ENCODE measurements around the gene KRT14. TPM values are rescaled to one million over a fixed set of nuclear protein-coding genes. Genes with fewer than 3 reads are reported as not detected.

The KRT14 gene
- total RNA-seq, 3 donors from 2014 or later (not counting 1 experiment from before 2014, with no cell fraction given) = not detected

GRCh38 chr17:41549596-41550039 lies 37.1 kb downstream of the KRT14 start:
- peak overlapping the region; percentile 69 for H3K4me3 Mint-ChIP-seq
- WGBS (ENCODE audit: insufficient coverage) = 84% methylated on average over 8 of the region's 8 CpGs

GRCh38 chr17:41548844-41549595 lies 37.7 kb downstream of the KRT14 start:
- Mint-ChIP-seq H3K36me3 (no peaks in the 10 kb centered on the region), H3K4me1 (peaks cover 9 to 23% of the 10 kb centered on the region in 2 donors), H3K27ac (peak overlapping the region; percentile 58 to 65), H3K9me3 (peaks cover 0 to 3% of the 10 kb centered on the region in 2 donors), H3K4me3 (peak overlapping the region; percentile 69), H3K27me3 (ENCODE audit: low read depth in 2 of 2) (peaks cover 17 to 20% of the 10 kb centered on the region in 2 donors)
- no peak overlapping the region for H3K4me3 ChIP-seq (ENCODE audit: low read length)
- H3K4me1 ChIP-seq (ENCODE audit: control insufficient read depth, insufficient read depth, low read length) = peaks cover 17% of the 10 kb centered on the region
- peak; percentile 83 to 91 for DNase-seq
- no peaks in the 10 kb centered on the region for H3K36me3 ChIP-seq (ENCODE audit: control insufficient read depth, insufficient read depth, low read length)
- 1% methylated on average over 25 of the region's 25 CpGs for WGBS (ENCODE audit: insufficient coverage)
- H3K9me3 ChIP-seq (ENCODE audit: control insufficient read depth, insufficient read depth, low read length) = no peaks in the 10 kb centered on the region
- H3K27me3 ChIP-seq (ENCODE audit: control insufficient read depth, insufficient read depth, low read length) = no peaks in the 10 kb centered on the region
- intact Hi-C loops (cut with micrococcal nuclease) = loop anchor here (1.0 to 5.0 kb wide), 3 partner anchors 99 to 642 kb away; no protein-coding TSS in a partner anchor
- peak; percentile 87 for TF ChIP-seq CTCF (IDR thresholded peaks at IDR 0.05)
- peak; percentile 91 to 95 (median 92) for ATAC-seq
- H3K27ac ChIP-seq (ENCODE audit: low read length) = peak overlapping the region; percentile 47

More at GRCh38 chr17:41549596-41550039, 37.1 kb downstream of the KRT14 start:
- Mint-ChIP-seq H3K9me3 (peaks cover 0 to 3% of the 10 kb centered on the region in 2 donors), H3K36me3 (no peaks in the 10 kb centered on the region), H3K27me3 (ENCODE audit: low read depth in 2 of 2) (peaks cover 22 to 26% of the 10 kb centered on the region in 2 donors), H3K27ac (peak overlapping the region; percentile 58 to 65), H3K4me1 (peaks cover 9 to 23% of the 10 kb centered on the region in 2 donors)
- Histone ChIP-seq H3K36me3 (ENCODE audit: control insufficient read depth, insufficient read depth, low read length) (no peaks in the 10 kb centered on the region), H3K27ac (ENCODE audit: low read length) (no peak overlapping the region), H3K4me1 (ENCODE audit: control insufficient read depth, insufficient read depth, low read length) (peaks cover 17% of the 10 kb centered on the region), H3K27me3 (ENCODE audit: control insufficient read depth, insufficient read depth, low read length) (no peaks in the 10 kb centered on the region), H3K4me3 (ENCODE audit: low read length) (no peak overlapping the region), H3K9me3 (ENCODE audit: control insufficient read depth, insufficient read depth, low read length) (no peaks in the 10 kb centered on the region)
- ATAC-seq = no peak
- DNase-seq = no peak
- no peak for TF ChIP-seq CTCF (IDR thresholded peaks at IDR 0.05)
- intact Hi-C loops (cut with micrococcal nuclease) = loop anchor here (1.0 to 5.0 kb wide), 3 partner anchors 99 to 642 kb away; no protein-coding TSS in a partner anchor

- H3K4me1 ChIP-seq (ENCODE audit: control insufficient read depth, insufficient read depth, low read length) = peaks cover 17% of the 10 kb centered on the region
- no peaks in the 10 kb centered on the region for H3K27me3 ChIP-seq (ENCODE audit: control insufficient read depth, insufficient read depth, low read length)
- no peak for DNase-seq
- no peaks in the 10 kb centered on the region for H3K9me3 ChIP-seq (ENCODE audit: control insufficient read depth, insufficient read depth, low read length)
- H3K4me1 Mint-ChIP-seq = peaks cover 9 to 23% of the 10 kb centered on the region in 2 donors
- WGBS (ENCODE audit: insufficient coverage) = 43% methylated on average over 23 of the region's 23 CpGs
- no peak for TF ChIP-seq CTCF (IDR thresholded peaks at IDR 0.05)
- peak overlapping the region; percentile 47 for H3K27ac ChIP-seq (ENCODE audit: low read length)
- no peaks in the 10 kb centered on the region for H3K36me3 ChIP-seq (ENCODE audit: control insufficient read depth, insufficient read depth, low read length)
- peak overlapping the region in 1 of 2 donors; percentile 65 for H3K27ac Mint-ChIP-seq
- peaks cover 11 to 17% of the 10 kb centered on the region in 2 donors for H3K27me3 Mint-ChIP-seq (ENCODE audit: low read depth in 2 of 2)
- no peak overlapping the region for H3K4me3 ChIP-seq (ENCODE audit: low read length)
- intact Hi-C loops (cut with micrococcal nuclease) = loop anchor here (5.0 kb wide), 1 partner anchor 641 kb away; no protein-coding TSS in a partner anchor
- ATAC-seq = peak in 2 of 3 donors; percentile 1 to 32
- no peaks in the 10 kb centered on the region for H3K36me3 Mint-ChIP-seq
- peaks cover 0 to 3% of the 10 kb centered on the region in 2 donors for H3K9me3 Mint-ChIP-seq
- peak overlapping the region; percentile 42 for H3K4me3 Mint-ChIP-seq
Measured at GRCh38 chr17:41547921-41548843, 38.5 kb downstream of the KRT14 start.

Measured in natural killer cell (primary cell).